PC-9 (cell line): ENCODE results near the gene EYA4. TPM values are rescaled to one million over a fixed set of nuclear protein-coding genes. Genes with fewer than 3 reads are reported as not detected.
A peak's percentile ranks its signal among the peaks of the same experiment; 100 is the strongest.

Experiments used
- BruUV-seq: library from RNA; stranded (reverse); fragments of 400-500 nt; replicated peaks from 2 replicates; lab custom pipeline; 2021; lab: Mats Ljungman, UMichigan
- CTCF ChIA-PET: fragments of 300-600 bp; sonication (Branson Sonifier 250); formaldehyde crosslinking; loops from one replicate; lab custom pipeline; 2022; ENCODE audit warnings: antibody characterized with exemption; lab: Charles Lee
- POLR2A ChIA-PET: fragments of 300-600 bp; sonication (Branson Sonifier 250); formaldehyde crosslinking; loops from one replicate; lab custom pipeline; 2022; ENCODE audit warnings: antibody characterized with exemption; ENCODE audit not compliant: unreplicated experiment; lab: Charles Lee
- DNase-seq, 2 experiments: peaks; one replicate each; pipeline versions ENCODE4 v3.0.0 to v3.0.0-alpha.2; 2015 to 2022; ENCODE audit warnings: mixed read lengths in 1 of 2
- H2AFZ ChIP-seq: fragments of 200-600 bp; sonication (generic); 2 replicates; pipeline ENCODE4 v1.8.1; 2017; ENCODE audit warnings: antibody characterized with exemption
- H3F3A ChIP-seq: fragments of 200-600 bp; sonication (generic); 2 replicates; pipeline ENCODE4 v1.8.1; 2017; ENCODE audit warnings: antibody characterized with exemption, mild to moderate bottlenecking, low read depth; ENCODE audit not compliant: insufficient read depth
- H3K27ac ChIP-seq: fragments of 200-600 bp; sonication (generic); 2 replicates; pipeline ENCODE4 v1.6.1; 2016; ENCODE audit warnings: mixed run types
- H3K27me3 ChIP-seq: fragments of 200-600 bp; sonication (generic); 2 replicates; pipeline ENCODE4 v1.6.1; 2016; ENCODE audit warnings: low read depth, mixed run types; ENCODE audit not compliant: insufficient read depth
- H3K36me3 ChIP-seq: fragments of 200-600 bp; sonication (generic); 2 replicates; pipeline ENCODE4 v1.6.1; 2016; ENCODE audit warnings: low read depth, mixed run types
- H3K4me1 ChIP-seq: fragments of 200-600 bp; sonication (generic); replicated peaks from 2 replicates; pipeline ENCODE4 v1.6.1; 2016; ENCODE audit warnings: mixed run types; ENCODE audit not compliant: insufficient read depth
- H3K4me2 ChIP-seq: fragments of 200-600 bp; sonication (generic); 2 replicates; pipeline ENCODE4 v1.6.1; 2017; ENCODE audit warnings: mixed run types
- H3K4me3 ChIP-seq: fragments of 200-600 bp; sonication (generic); 2 replicates; pipeline ENCODE4 v1.6.1; 2016; ENCODE audit warnings: mixed run types
- H3K79me2 ChIP-seq: fragments of 200-600 bp; sonication (generic); 2 replicates; pipeline ENCODE4 v1.6.1; 2017; ENCODE audit warnings: low read depth, mixed run types
- H3K9me2 ChIP-seq: fragments of 200-600 bp; sonication (generic); 2 replicates; pipeline ENCODE4 v1.8.1; 2017; ENCODE audit warnings: mild to moderate bottlenecking; ENCODE audit not compliant: insufficient read depth
- H3K9me3 ChIP-seq: fragments of 200-600 bp; sonication (generic); 2 replicates; pipeline ENCODE4 v1.8.1; 2016; ENCODE audit warnings: low read depth; ENCODE audit not compliant: insufficient read depth
- H4K20me1 ChIP-seq: fragments of 200-600 bp; sonication (generic); 2 replicates; pipeline ENCODE4 v1.8.1; 2017; ENCODE audit not compliant: insufficient read depth
- EZH2 ChIP-seq: fragments of 200-600 bp; sonication (generic); IDR thresholded peaks from 2 replicates; pipeline ENCODE4 v1.8.0; 2017; ENCODE audit warnings: antibody characterized with exemption, low read depth
- intact Hi-C: fragments of 100-400 bp; cut with micrococcal nuclease; formaldehyde crosslinking; loops from one replicate; pipeline ENCODE4 v1.10.0; 2022; ENCODE audit not compliant: unreplicated experiment
- total RNA-seq: library from RNA; stranded (reverse); gene quantifications from 2 replicates; pipeline ENCODE4 v1.2.3, GENCODE V29; 2021
- TF ChIP-seq, protein P1 (sequence below): fragments of 200-600 bp; sonication (generic); conservative IDR thresholded peaks from 2 replicates; pipeline ENCODE4 v1.6.1; 2017; ENCODE audit warnings: mixed run types, antibody characterized with exemption, mild to moderate bottlenecking, moderate library complexity

The EYA4 gene
- total RNA-seq, 1 experiment from 2014 or later: 9.8 TPM

DNA sequence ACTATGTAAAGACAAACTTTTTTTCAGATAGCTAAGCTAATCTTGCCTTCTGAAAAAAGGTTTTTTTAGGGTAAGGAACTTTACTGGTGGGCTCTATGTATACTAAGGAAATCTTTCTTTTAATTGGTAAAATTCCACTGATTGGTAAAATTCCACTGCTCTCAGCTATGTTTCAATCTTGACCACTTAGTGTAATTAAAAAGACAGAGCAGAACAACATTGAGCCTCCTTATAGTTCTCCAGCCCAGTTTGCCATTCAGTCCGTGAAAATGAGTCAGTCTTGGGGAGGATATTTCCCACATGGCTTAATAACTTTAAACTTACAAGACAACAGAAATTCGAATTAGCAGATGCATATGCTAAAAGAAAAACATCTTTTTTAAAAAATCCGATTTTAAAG is 92.7 kb downstream of the EYA4 start:
- Histone ChIP-seq H3F3A (no peaks in the 10 kb centered on the region), H3K27ac (no peak overlapping the region), H2AFZ (no peak overlapping the region), H3K9me2 (0 out of 2 replicates have a peak, but pooled peaks cover 4% of the 10 kb centered on the region), H3K9me3 (0 out of 2 replicates have a peak, but pooled peaks cover 3% of the 10 kb centered on the region), H3K4me3 (no peak overlapping the region), H3K79me2 (no peaks in the 10 kb centered on the region), H4K20me1 (no peaks in the 10 kb centered on the region), H3K36me3 (no peaks in the 10 kb centered on the region), H3K4me1 (no peaks in the 10 kb centered on the region), H3K4me2 (no peak overlapping the region), H3K27me3 (no peaks in the 10 kb centered on the region)
- TF ChIP-seq, protein P1, sequence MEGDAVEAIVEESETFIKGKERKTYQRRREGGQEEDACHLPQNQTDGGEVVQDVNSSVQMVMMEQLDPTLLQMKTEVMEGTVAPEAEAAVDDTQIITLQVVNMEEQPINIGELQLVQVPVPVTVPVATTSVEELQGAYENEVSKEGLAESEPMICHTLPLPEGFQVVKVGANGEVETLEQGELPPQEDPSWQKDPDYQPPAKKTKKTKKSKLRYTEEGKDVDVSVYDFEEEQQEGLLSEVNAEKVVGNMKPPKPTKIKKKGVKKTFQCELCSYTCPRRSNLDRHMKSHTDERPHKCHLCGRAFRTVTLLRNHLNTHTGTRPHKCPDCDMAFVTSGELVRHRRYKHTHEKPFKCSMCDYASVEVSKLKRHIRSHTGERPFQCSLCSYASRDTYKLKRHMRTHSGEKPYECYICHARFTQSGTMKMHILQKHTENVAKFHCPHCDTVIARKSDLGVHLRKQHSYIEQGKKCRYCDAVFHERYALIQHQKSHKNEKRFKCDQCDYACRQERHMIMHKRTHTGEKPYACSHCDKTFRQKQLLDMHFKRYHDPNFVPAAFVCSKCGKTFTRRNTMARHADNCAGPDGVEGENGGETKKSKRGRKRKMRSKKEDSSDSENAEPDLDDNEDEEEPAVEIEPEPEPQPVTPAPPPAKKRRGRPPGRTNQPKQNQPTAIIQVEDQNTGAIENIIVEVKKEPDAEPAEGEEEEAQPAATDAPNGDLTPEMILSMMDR: no peak
- no peak for TF ChIP-seq EZH2
- CTCF ChIA-PET: no interaction called here
- BruUV-seq: no TSS peak
- DNase-seq: no peak
- POLR2A ChIA-PET: no interaction called here
- intact Hi-C loops: no loop called here

- Histone ChIP-seq H3K27me3 (no peaks in the 10 kb centered on the region), H3K36me3 (no peaks in the 10 kb centered on the region), H3K4me1 (peaks cover 22% of the 10 kb centered on the region), H2AFZ (no peak overlapping the region), H3K9me3 (peaks cover 4% of the 10 kb centered on the region; the same call in 1 of the 2 replicates), H3K79me2 (no peaks in the 10 kb centered on the region), H3K4me3 (no peak overlapping the region), H3K9me2 (0 out of 2 replicates have a peak, but pooled peaks cover 4% of the 10 kb centered on the region), H3K27ac (no peak overlapping the region), H3K4me2 (no peak overlapping the region), H4K20me1 (no peaks in the 10 kb centered on the region), H3F3A (peaks cover 7% of the 10 kb centered on the region; the same call in 1 of the 2 replicates)
- TF ChIP-seq, protein P1: no peak
- no peak for TF ChIP-seq EZH2
- intact Hi-C loops: no loop called here
- ChIA-PET POLR2A (no interaction called here), CTCF (interaction anchor here (0.9 kb wide), 1 partner anchor 507 kb away, joined by 3 read pairs; no protein-coding TSS in a partner anchor)
- no TSS peak for BruUV-seq
- no peak for DNase-seq
These were observed 96.2 kb downstream of the EYA4 start for GRCh38 chr6:133337308-133337707.

GRCh38 chr6:133339543-133340384 is 98.6 kb downstream of the EYA4 start:
- no peaks in the 10 kb centered on the region for H3K79me2 ChIP-seq
- no peaks in the 10 kb centered on the region for H4K20me1 ChIP-seq
- no peak overlapping the region for H2AFZ ChIP-seq
- H3K4me1 ChIP-seq: peaks cover 22% of the 10 kb centered on the region
- no TSS peak for BruUV-seq
- TF ChIP-seq EZH2: no peak
- TF ChIP-seq, protein P1: no peak
- peaks cover 4% of the 10 kb centered on the region; the same call in 1 of the 2 replicates for H3K9me3 ChIP-seq
- no peak for DNase-seq
- no peaks in the 10 kb centered on the region for H3K36me3 ChIP-seq
- intact Hi-C loops: loop anchor here (1.0 to 2.0 kb wide), 2 partner anchors 98 to 209 kb away; partner anchors contain the start of gene EYA4
- no peak overlapping the region for H3K27ac ChIP-seq
- peaks cover 7% of the 10 kb centered on the region; the same call in 1 of the 2 replicates for H3F3A ChIP-seq
- H3K27me3 ChIP-seq: no peaks in the 10 kb centered on the region
- H3K4me2 ChIP-seq: 0 out of 2 replicates have a peak overlapping the region, but pooled peaks have one; percentile 26
- 0 out of 2 replicates have a peak, but pooled peaks cover 4% of the 10 kb centered on the region for H3K9me2 ChIP-seq
- CTCF ChIA-PET: no interaction called here
- no peak overlapping the region for H3K4me3 ChIP-seq
- POLR2A ChIA-PET: no interaction called here
